Measurements from ENCODE around the gene OSBP2. TPM values are rescaled to one million over a fixed set of nuclear protein-coding genes. Genes with fewer than 3 reads are reported as not detected.
A peak's percentile ranks its signal among the peaks of the same experiment; 100 is the strongest.
"Not testable (repeated sequence)": the region's sequence is repeated elsewhere in the genome, so short reads cannot be mapped to it uniquely, and the experiment has no call there.

The OSBP2 gene
- total RNA-seq, 1 donor, result 11.1 TPM

DNA sequence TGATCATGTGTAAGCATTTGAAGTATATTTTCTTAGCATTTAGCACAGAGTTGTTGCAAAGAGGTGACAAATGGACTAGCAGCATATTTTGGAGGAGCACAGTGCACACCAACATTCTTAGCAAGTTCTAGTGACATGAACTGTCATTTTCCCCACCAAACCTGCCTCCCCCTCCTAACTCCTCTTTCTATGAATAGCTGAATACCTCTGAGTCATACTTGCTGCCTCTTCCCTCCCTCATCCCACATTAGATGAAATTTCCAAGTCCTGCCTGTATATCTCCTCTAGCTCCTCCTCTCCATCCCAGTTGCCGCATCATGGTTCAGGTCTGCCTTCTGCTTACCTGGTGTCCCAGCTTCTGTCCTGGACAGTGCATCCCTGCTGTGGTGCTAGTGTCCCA, 7.2 kb downstream of the OSBP2 start:
- DNase-seq (ENCODE audit: low read depth), result peak; percentile 22
- TF ChIP-seq CTCF (IDR thresholded peaks at IDR 0.05; ENCODE audit: insufficient read depth, low read length), result no peak
- no peak overlapping the region for H3K4me3 ChIP-seq (ENCODE audit: low read depth, low read length)

GRCh38 chr22:30702856-30703255, 8.2 kb downstream of the OSBP2 start:
- no peak for TF ChIP-seq CTCF (IDR thresholded peaks at IDR 0.05; ENCODE audit: insufficient read depth, low read length)
- H3K4me3 ChIP-seq (ENCODE audit: low read depth, low read length), result no peak overlapping the region
- DNase-seq (ENCODE audit: low read depth), result no peak

- DNase-seq (ENCODE audit: low read depth), result no peak
- TF ChIP-seq CTCF (IDR thresholded peaks at IDR 0.05; ENCODE audit: insufficient read depth, low read length), result no peak
- no peak overlapping the region for H3K4me3 ChIP-seq (ENCODE audit: low read depth, low read length)
These were observed 10.3 kb downstream of the OSBP2 start for GRCh38 chr22:30704978-30705377.

DNA sequence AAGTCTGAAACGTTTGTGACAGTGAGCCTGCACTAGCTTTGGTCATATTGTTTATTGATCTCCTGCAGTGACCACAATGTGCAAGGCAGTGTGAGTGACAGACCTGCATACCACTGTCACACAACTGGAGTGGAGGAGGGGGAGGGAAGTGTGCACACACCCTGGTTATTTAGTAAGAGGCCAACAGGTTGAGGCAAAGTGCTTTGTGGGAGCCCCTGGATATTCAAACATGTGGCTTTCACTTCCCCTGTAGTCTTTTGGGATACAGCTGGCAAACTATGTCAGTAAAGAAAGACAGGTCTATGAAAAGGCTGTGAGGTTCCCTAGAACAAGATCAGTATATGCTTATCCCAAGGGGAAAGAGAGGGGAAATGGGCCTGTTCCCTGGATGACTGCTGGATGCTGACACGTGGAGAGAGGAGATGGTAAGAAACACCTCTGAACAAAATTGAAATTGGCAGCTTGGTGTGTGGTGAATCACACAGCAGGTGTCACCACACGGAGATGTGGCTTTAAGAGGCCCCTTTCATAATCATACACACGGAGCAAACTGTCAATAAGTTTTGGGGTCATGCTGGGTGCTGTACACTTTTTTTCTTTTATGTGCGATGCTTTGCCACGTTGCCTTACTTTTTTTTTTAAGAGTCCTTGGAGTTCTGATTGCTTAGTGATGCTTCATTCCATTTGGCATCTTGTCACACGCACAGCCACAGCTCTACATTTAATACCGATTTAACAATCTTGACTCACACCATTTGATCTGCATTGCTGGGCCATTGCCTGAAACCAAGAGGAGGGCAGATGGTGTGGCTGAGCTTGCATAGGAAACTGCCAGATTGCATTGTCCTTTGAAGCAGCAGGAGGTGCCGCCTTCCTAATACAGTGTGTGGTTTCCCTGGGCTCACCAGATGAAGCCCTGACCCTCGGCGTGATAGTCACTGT, 11.3 kb downstream of the OSBP2 start:
- TF ChIP-seq CTCF (IDR thresholded peaks at IDR 0.05; ENCODE audit: insufficient read depth, low read length), result no peak
- no peak overlapping the region for H3K4me3 ChIP-seq (ENCODE audit: low read depth, low read length)
- peak; percentile 76 for DNase-seq (ENCODE audit: low read depth)

DNA sequence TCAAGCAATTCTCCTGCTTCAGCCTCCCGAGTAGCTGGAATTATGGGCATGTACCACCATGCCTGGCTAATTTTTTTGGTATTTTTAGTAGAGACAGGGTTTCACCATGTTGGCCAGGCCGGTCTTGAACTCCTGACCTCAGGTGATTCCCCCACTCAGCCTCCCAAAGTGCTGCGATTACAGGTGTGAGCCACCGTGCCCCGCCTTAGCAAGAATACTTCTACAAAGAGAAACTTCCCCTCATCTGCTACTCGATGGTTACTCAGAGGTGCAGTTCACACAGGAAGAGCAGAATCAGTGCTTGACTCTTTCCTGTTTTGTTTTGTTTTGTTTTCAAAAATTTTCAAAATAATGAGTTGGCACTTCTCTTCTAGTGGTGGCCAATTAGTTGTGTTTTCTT, 15.3 kb downstream of the OSBP2 start:
- not testable (repeated sequence) for H3K4me3 ChIP-seq (ENCODE audit: low read depth, low read length); DNase-seq (ENCODE audit: low read depth)

- no peak overlapping the region for H3K4me3 ChIP-seq (ENCODE audit: low read depth, low read length)
- no peak for DNase-seq (ENCODE audit: low read depth)
- no peak for TF ChIP-seq CTCF (IDR thresholded peaks at IDR 0.05; ENCODE audit: insufficient read depth, low read length)
These were observed 17.4 kb downstream of the OSBP2 start for GRCh38 chr22:30712094-30712493.

GRCh38 chr22:30714062-30714461, 19.4 kb downstream of the OSBP2 start:
- no peak for DNase-seq (ENCODE audit: low read depth)
- no peak for TF ChIP-seq CTCF (IDR thresholded peaks at IDR 0.05; ENCODE audit: insufficient read depth, low read length)
- no peak overlapping the region for H3K4me3 ChIP-seq (ENCODE audit: low read depth, low read length)
